Fibroblast of lung (primary cell): ENCODE results near the gene GRID1.

ENCODE experiments used
- CTCF ChIP-seq, 2 donors: IDR thresholded peaks in 1 of 2; conservative IDR thresholded peaks in 1 of 2; 1 replicate in 1 of 2; 2 replicates in 1 of 2; pipeline ENCODE4 v1.5.1; 2011 to 2012; ENCODE audit warnings: low read length in 2 of 2, control low read depth in 1 of 2, inconsistent platforms in 1 of 2, low read depth in 1 of 2, mild to moderate bottlenecking in 1 of 2
- EZH2 ChIP-seq: IDR thresholded peaks from 2 replicates; pipeline ENCODE4 v1.5.1; 2012; ENCODE audit warnings: low read length, control low read depth, mild to moderate bottlenecking; ENCODE audit errors: missing control alignments

GRCh38 chr10:86317949-86318725, 48.5 kb downstream of the GRID1 start:
- TF ChIP-seq CTCF (conservative IDR thresholded peaks at IDR 0.05 in 1 of 2, IDR thresholded peaks at IDR 0.05 in 1 of 2; ENCODE audit: low read depth in 1 of 2, low read length in 2 of 2) (no peak), EZH2 (no peak)
